Measurements from ENCODE around the gene RFXAP.

- TF ChIP-seq, protein P1, sequence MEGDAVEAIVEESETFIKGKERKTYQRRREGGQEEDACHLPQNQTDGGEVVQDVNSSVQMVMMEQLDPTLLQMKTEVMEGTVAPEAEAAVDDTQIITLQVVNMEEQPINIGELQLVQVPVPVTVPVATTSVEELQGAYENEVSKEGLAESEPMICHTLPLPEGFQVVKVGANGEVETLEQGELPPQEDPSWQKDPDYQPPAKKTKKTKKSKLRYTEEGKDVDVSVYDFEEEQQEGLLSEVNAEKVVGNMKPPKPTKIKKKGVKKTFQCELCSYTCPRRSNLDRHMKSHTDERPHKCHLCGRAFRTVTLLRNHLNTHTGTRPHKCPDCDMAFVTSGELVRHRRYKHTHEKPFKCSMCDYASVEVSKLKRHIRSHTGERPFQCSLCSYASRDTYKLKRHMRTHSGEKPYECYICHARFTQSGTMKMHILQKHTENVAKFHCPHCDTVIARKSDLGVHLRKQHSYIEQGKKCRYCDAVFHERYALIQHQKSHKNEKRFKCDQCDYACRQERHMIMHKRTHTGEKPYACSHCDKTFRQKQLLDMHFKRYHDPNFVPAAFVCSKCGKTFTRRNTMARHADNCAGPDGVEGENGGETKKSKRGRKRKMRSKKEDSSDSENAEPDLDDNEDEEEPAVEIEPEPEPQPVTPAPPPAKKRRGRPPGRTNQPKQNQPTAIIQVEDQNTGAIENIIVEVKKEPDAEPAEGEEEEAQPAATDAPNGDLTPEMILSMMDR (IDR thresholded peaks at IDR 0.05), result no peak
- TF ChIP-seq FOXP4 (CRISPR knock-in tag; IDR thresholded peaks at IDR 0.05), result no peak
- TF ChIP-seq, protein P2, sequence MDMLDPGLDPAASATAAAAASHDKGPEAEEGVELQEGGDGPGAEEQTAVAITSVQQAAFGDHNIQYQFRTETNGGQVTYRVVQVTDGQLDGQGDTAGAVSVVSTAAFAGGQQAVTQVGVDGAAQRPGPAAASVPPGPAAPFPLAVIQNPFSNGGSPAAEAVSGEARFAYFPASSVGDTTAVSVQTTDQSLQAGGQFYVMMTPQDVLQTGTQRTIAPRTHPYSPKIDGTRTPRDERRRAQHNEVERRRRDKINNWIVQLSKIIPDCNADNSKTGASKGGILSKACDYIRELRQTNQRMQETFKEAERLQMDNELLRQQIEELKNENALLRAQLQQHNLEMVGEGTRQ (CRISPR knock-in tag; IDR thresholded peaks at IDR 0.05), result no peak
- TF ChIP-seq, protein P3, sequence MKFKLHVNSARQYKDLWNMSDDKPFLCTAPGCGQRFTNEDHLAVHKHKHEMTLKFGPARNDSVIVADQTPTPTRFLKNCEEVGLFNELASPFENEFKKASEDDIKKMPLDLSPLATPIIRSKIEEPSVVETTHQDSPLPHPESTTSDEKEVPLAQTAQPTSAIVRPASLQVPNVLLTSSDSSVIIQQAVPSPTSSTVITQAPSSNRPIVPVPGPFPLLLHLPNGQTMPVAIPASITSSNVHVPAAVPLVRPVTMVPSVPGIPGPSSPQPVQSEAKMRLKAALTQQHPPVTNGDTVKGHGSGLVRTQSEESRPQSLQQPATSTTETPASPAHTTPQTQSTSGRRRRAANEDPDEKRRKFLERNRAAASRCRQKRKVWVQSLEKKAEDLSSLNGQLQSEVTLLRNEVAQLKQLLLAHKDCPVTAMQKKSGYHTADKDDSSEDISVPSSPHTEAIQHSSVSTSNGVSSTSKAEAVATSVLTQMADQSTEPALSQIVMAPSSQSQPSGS (CRISPR knock-in tag; IDR thresholded peaks at IDR 0.05; ENCODE audit: borderline replicate concordance, low read depth), result no peak
These were observed 3.8 kb downstream of the RFXAP start for GRCh38 chr13:36822785-36823184.
